22Rv1 (cell line): ENCODE results near the gene MAEA.

Experiments used
- ZFX ChIP-seq: fragments of 450-650 bp; IDR thresholded peaks from 2 replicates; pipeline ENCODE4 v1.6.1; 2017; ENCODE audit warnings: antibody characterized with exemption, borderline replicate concordance
- TF ChIP-seq, protein P1 (sequence below): fragments of 450-650 bp; IDR thresholded peaks from 2 replicates; pipeline ENCODE4 v1.5.1; 2017; ENCODE audit warnings: mild to moderate bottlenecking

DNA sequence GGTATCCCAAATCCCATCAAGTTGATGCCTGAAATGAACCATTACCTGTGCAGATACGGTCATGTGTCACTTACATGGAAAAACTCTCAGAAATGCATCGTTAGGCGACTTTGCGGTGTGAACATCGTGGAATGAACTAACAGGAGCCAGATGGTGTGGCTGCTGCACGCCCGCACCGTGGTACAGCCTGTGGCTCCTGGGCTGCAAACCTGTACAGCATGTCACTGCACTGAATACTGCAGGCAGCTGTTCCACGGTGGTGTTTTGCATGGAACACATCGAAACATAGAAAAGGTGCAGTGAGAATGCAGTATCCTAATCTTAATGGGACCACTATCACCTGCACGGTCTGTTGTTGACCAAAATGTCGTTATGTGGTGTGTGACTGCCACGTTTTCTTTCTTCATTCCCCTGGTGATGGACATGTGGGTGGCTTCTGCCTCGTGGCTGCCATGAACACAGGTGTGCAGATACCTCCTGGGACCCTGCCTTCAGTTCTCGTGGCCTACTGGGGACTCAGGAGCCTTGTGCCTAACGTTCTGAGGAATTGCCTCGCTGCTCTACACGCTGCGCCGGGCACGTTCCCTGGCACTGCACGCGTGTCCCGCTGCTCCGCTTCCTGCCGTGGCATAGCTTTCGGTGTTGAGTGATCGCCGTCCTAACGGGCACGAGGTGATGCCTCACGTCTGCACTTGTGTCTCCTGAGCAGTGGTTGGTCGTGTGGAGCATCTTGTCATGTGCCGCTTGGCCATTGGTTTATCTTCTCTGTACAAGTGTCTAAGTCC is 18.5 kb downstream of the MAEA start:
- TF ChIP-seq, protein P1, sequence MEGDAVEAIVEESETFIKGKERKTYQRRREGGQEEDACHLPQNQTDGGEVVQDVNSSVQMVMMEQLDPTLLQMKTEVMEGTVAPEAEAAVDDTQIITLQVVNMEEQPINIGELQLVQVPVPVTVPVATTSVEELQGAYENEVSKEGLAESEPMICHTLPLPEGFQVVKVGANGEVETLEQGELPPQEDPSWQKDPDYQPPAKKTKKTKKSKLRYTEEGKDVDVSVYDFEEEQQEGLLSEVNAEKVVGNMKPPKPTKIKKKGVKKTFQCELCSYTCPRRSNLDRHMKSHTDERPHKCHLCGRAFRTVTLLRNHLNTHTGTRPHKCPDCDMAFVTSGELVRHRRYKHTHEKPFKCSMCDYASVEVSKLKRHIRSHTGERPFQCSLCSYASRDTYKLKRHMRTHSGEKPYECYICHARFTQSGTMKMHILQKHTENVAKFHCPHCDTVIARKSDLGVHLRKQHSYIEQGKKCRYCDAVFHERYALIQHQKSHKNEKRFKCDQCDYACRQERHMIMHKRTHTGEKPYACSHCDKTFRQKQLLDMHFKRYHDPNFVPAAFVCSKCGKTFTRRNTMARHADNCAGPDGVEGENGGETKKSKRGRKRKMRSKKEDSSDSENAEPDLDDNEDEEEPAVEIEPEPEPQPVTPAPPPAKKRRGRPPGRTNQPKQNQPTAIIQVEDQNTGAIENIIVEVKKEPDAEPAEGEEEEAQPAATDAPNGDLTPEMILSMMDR, result no peak
- TF ChIP-seq ZFX, result no peak
